Activated CD8-positive, alpha-beta T cell treated with anti-CD3 and anti-CD28 coated beads, Interleukin-2, amount 10 ng/mL, durations not matched to agents 7 days and 5 days (primary cell): ENCODE measurements around the gene RIMBP2. TPM values are rescaled to one million over a fixed set of nuclear protein-coding genes. Genes with fewer than 3 reads are reported as not detected.

Experiments used
- total RNA-seq, 2 experiments: library from RNA; stranded (reverse); gene quantifications; one replicate each; pipeline ENCODE4 v1.2.3, GENCODE V29; 2021

The RIMBP2 gene
- total RNA-seq, 2 experiments from 2014 or later: not detected

Other genes with a start within 250 kb of the RIMBP2 start
- gene STX2, start 123.0 kb upstream of the RIMBP2 start, total RNA-seq: 10 to 100 TPM; 24.5 to 24.9 TPM
- 1,000 to 10,000 TPM; 1,319 to 1,332 TPM for gene RAN, start 155.8 kb upstream of the RIMBP2 start, total RNA-seq
- gene ADGRD1, start 237.6 kb upstream of the RIMBP2 start, total RNA-seq: not detected